Measurements from ENCODE around the gene PTK6. TPM values are rescaled to one million over a fixed set of nuclear protein-coding genes. Genes with fewer than 3 reads are reported as not detected.
A peak's percentile ranks its signal among the peaks of the same experiment; 100 is the strongest.

PTK6 gene
- total and polyA plus RNA-seq, 2 of the 13 experiments (the other 11 are each of a cell fraction or from before 2014, with no cell fraction given), result 0.08 TPM; not detected in 1

- H3K27me3 ChIP-seq (ENCODE audit: control insufficient read depth in 1 of 2, insufficient read depth in 2 of 2, low read length in 2 of 2), result no peaks in the 10 kb centered on the region
- H2AFZ ChIP-seq (ENCODE audit: low read length), result no peak overlapping the region
- H3K4me1 ChIP-seq (ENCODE audit: insufficient read depth, low read length), result no peaks in the 10 kb centered on the region
- H3K36me3 ChIP-seq (replicated peaks in 1 of 2; ENCODE audit: control insufficient read depth in 1 of 2, insufficient read depth in 2 of 2, low read length in 2 of 2), result no peaks in the 10 kb centered on the region
- WGBS (ENCODE audit: low lambda C conversion rate), result 92% methylated on average over 22 of the region's 22 CpGs
- intact Hi-C loops (cut with micrococcal nuclease; ENCODE audit: unreplicated experiment), result no loop called here
- ChIA-PET CTCF (ENCODE audit: low intra/inter-chr PET ratio, low total read pairs) (no interaction called here), POLR2A (no interaction called here)
- H3K9me3 ChIP-seq (ENCODE audit: low read length), result no peaks in the 10 kb centered on the region
- ATAC-seq (no peak), FAIRE-seq (no peak), DNase-seq (ENCODE audit: low spot score) (no peak)
- no peak overlapping the region for H3K27ac ChIP-seq (ENCODE audit: extremely low read length, insufficient read depth, low read length)
- H3K4me2 ChIP-seq (ENCODE audit: low read depth, low read length), result no peak overlapping the region
- no TSS peak for BruUV-seq (replicated peaks)
- H3K79me2 ChIP-seq (ENCODE audit: insufficient read depth, low read length), result no peaks in the 10 kb centered on the region
- in situ Hi-C loops (cut with HindIII; ENCODE audit: extremely low pct_ligation_motif_present, low pct_unique_long_range_greater_than_20kb), result no loop called here
- no peak overlapping the region for H3K9ac ChIP-seq (ENCODE audit: insufficient read depth, low read depth, low read length)
- TF ChIP-seq ZHX1 (CRISPR knock-in tag; IDR thresholded peaks at IDR 0.05; ENCODE audit: low read depth), result 0 out of 2 replicates have a peak, but pooled peaks have one; percentile 8
- TF ChIP-seq EEA1 (CRISPR knock-in tag; IDR thresholded peaks at IDR 0.05; ENCODE audit: borderline replicate concordance), result peak; percentile 48; the same call in 1 of the 2 replicates
- TF ChIP-seq ZNF687 (CRISPR knock-in tag; IDR thresholded peaks at IDR 0.05), result peak; percentile 28
- no peak for TF ChIP-seq FOXO1 (CRISPR knock-in tag; IDR thresholded peaks at IDR 0.05)
- TF ChIP-seq SAFB2 (CRISPR knock-in tag; IDR thresholded peaks at IDR 0.05; ENCODE audit: borderline replicate concordance, low read depth), result 0 out of 2 replicates have a peak, but pooled peaks have one; percentile 61
- TF ChIP-seq ZNF121 (CRISPR knock-in tag; IDR thresholded peaks at IDR 0.05), result no peak
- peak; percentile 14 for TF ChIP-seq AGO1 (IDR thresholded peaks at IDR 0.05; ENCODE audit: low read depth, low read length, poor library complexity, severe bottlenecking)
- TF ChIP-seq ZNF639 (CRISPR knock-in tag; conservative IDR thresholded peaks at IDR 0.05), result no peak
- peak; percentile 42; the same call in 1 of the 2 replicates for TF ChIP-seq AKAP8 (CRISPR knock-in tag; IDR thresholded peaks at IDR 0.05)
- no peak overlapping the region for H3K4me3 ChIP-seq (replicated peaks in 1 of 3; ENCODE audit: insufficient read depth in 1 of 3, low read depth in 2 of 3, low read length in 3 of 3)
- H4K20me1 ChIP-seq (ENCODE audit: insufficient read depth, low read length), result peaks cover 2% of the 10 kb centered on the region; the same call in 1 of the 2 replicates
Measured at GRCh38 chr20:63567136-63567385, 29.9 kb upstream of the PTK6 start.

Measured in HepG2 (cell line).